Right lobe of liver (tissue), 6 donors: ENCODE data around the gene RASAL2. TPM values are rescaled to one million over a fixed set of nuclear protein-coding genes. Genes with fewer than 3 reads are reported as not detected.

Source experiments
- ATAC-seq, 4 donors: fragments of 200-7000 bp; cut with Tn5 transposase; one replicate each; pipeline ENCODE4 v1.9.1; 2020; ENCODE audit warnings: mild to moderate bottlenecking in 4 of 4, moderate library complexity in 4 of 4
- DNase-seq, 3 donors: peaks; one replicate each; pipeline ENCODE4 v3.0.0-alpha.2; 2020
- H3K27ac ChIP-seq, 3 donors: fragments of 200-600 bp; one replicate each; pipeline ENCODE4 v1.8.0; 2022
- H3K27me3 ChIP-seq, 2 donors: fragments of 200-600 bp; one replicate each; pipeline ENCODE4 v1.8.0; 2022
- H3K36me3 ChIP-seq, 4 donors: fragments of 200-600 bp; sonication (generic) in 1 of 4; one replicate each; pipeline versions ENCODE4 v1.5.1 to v1.8.0; 2017 to 2022; ENCODE audit warnings: control low read depth in 1 of 4
- H3K4me1 ChIP-seq, 4 donors: fragments of 200-600 bp; sonication (generic) in 1 of 4; one replicate each; pipeline versions ENCODE4 v1.5.1 to v1.8.0; 2017 to 2022; ENCODE audit warnings: control low read depth in 1 of 4
- H3K4me3 ChIP-seq, 3 donors: fragments of 200-600 bp; one replicate each; pipeline ENCODE4 v1.8.0; 2022
- H3K9me3 ChIP-seq, 4 donors: fragments of 200-600 bp; sonication (generic) in 1 of 4; one replicate each; pipeline versions ENCODE4 v1.5.1 to v1.8.0; 2017 to 2022; ENCODE audit warnings: control low read depth in 1 of 4
- CTCF ChIP-seq, 4 donors: fragments of 200-600 bp in 3 of 4; fragments of 450-650 bp in 1 of 4; IDR thresholded peaks; one replicate each; pipeline versions ENCODE4 v1.5.1 to v1.8.0; 2016 to 2022; ENCODE audit warnings: antibody characterized with exemption in 4 of 4, mild to moderate bottlenecking in 2 of 4
- POLR2A ChIP-seq: fragments of 450-650 bp; IDR thresholded peaks from one replicate; pipeline ENCODE4 v1.6.1; 2017; ENCODE audit warnings: antibody characterized with exemption, mild to moderate bottlenecking
- WGBS: methylation state at CpG from one replicate; pipeline ENCODE4 v1.1.6; 2018; ENCODE audit warnings: low coverage, low lambda C conversion rate; ENCODE audit not compliant: insufficient coverage; ENCODE audit errors: missing lambda C conversion rate; 5-methylcytosine and 5-hydroxymethylcytosine counted together
- intact Hi-C, 2 donors: fragments of 100-400 bp; cut with DNase I; formaldehyde crosslinking; loops; one replicate each; pipeline versions ENCODE4 v1.11.2 to v1.14.1; 2022
- total RNA-seq, 6 experiments: library from RNA; depleted of rRNA in 2 of 6; stranded (reverse); fragments of >200 nt in 2 of 6; fragmentation: NEBNext Ultra II Directional in 3 of 6; extraction: Animal tissue kit (Norgen Biotek cat#: 25700) in 3 of 6; gene quantifications; one replicate each; pipeline versions ENCODE4 v1.1.0 to v1.2.4, GENCODE V29; 2016 to 2023
- donor health status: DM: no; HTN: yes; CAD: no.
- donor health status: DM: no; HTN: no; CAD: no.
- donor health status: DM: no; HTN: no; CAD: no.
- donor health status: DM: no; HTN: yes; CAD: no.
- donor health status: DM: no; HTN: yes; CAD: no.

The RASAL2 gene
- total RNA-seq, 6 experiments from 2014 or later, result 3.6 to 6.0 (median 5.2) TPM

DNA sequence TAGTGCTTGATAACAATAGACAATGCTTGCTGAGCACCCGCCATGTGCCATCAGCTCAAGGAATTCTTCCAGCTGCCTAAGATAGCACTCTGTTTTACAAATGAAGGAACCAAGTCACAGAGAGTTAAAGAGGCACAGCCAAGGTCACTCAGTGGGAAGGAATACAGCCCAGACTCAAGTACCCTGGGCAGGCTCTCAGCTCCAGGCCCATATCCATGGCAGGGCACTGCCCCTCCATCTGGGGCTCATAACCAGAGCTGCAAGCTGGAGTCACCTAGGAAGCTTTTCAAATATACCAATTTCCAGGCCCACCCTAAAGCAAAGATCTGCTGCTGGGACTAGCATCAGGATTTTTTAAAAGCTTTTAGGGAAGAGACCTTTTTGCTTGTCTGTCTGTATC is 401.3 kb downstream of the RASAL2 start:
- DNase-seq (no peak), ATAC-seq (no peak)
- H3K36me3 ChIP-seq, result no peaks in the 10 kb centered on the region
- H3K4me3 ChIP-seq, result no peak overlapping the region
- no peaks in the 10 kb centered on the region for H3K4me1 ChIP-seq
- no peaks in the 10 kb centered on the region for H3K27me3 ChIP-seq
- TF ChIP-seq POLR2A (no peak), CTCF (IDR thresholded peaks at IDR 0.05) (no peak)
- no peak overlapping the region for H3K27ac ChIP-seq
- no peaks in the 10 kb centered on the region for H3K9me3 ChIP-seq
- intact Hi-C loops, result no loop called here
- 86% methylated on average over 1 of the region's 1 CpG for WGBS

DNA sequence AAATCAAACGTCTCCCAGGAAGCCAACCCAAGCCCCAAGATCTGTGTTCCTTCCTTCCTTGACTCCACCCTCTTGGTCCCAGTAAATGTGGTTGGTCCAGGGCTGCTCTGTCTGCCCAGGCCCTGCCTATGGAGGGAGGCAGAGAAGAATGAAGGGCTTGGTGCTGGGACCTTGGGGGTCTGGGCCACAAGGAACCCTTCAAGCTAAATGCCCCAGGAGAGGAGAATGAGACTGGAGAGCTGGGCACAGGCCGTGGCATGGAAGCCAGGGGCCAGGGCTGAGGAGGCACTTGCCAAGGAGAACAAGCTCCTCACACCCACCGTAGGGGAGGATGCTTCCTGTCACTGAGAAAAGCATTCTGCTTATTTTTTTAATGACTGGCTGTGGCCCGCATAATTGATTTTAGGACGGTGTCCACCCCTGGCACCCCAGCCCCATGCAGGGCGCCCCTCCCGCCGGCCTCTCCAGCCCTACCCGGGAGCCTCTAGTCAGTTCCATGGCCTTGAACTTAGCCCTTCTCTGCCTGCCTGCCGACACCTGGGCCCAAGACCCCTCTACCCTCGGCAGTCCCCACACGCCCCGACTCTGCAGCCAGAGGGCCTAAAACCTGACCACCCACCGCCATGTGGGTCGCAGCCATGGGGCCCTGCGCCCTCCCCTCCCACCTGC is 402.0 kb downstream of the RASAL2 start:
- no peak overlapping the region for H3K4me3 ChIP-seq
- H3K9me3 ChIP-seq, result no peaks in the 10 kb centered on the region
- no peaks in the 10 kb centered on the region for H3K36me3 ChIP-seq
- no peak for DNase-seq
- intact Hi-C loops, result no loop called here
- H3K27ac ChIP-seq, result no peak overlapping the region
- no peaks in the 10 kb centered on the region for H3K27me3 ChIP-seq
- WGBS, result 0% methylated on average over 1 of the region's 16 CpGs
- H3K4me1 ChIP-seq, result no peaks in the 10 kb centered on the region
- no peak for TF ChIP-seq POLR2A
- no peak for ATAC-seq

DNA sequence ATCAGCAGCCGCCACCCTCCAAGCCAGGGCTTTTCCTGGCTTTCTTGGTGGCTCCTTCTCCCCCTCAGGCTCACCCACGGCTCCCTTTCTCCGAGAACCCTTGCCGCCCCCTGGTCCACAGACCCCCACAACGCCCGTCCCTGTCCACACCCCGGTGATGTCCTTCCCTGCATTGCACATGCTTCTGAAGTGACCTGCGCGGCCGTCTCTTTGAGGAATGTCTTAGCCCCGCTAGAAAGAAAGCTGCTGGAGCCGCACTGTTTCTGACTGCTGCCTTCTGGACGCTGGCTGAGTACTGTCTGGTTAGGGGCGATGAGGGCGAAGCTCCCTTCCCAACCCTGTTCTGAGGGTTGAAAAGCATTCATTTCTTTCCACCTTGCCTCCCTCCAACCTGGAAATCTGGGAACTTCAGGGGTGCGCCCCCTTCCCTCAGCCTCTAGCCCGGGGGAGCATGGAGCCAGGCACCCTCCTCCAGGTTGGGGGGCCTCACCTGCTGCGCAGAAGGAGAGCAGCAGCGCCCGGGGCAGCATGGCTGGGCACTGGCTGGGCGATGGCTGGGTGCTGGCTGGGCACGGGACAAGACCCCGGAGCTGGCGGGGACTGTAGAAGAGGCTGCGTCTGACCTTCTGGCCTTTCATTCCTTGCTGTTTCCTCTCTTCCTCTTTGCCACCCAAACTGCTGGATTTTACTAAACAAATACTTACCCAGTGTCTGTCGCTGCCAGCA is 402.7 kb downstream of the RASAL2 start, which contains the start of gene CLEC20A:
TSS of gene CLEC20A (minus strand) at position 555 of the 726 bp plus-strand sequence. CDS start at position 530, 25 bp downstream.
- DNase-seq (no peak), ATAC-seq (no peak)
- Histone ChIP-seq H3K36me3 (no peaks in the 10 kb centered on the region), H3K9me3 (no peaks in the 10 kb centered on the region), H3K27ac (no peak within 1 kb of the TSS), H3K4me1 (no peaks in the 10 kb centered on the region), H3K27me3 (no peaks in the 10 kb centered on the region), H3K4me3 (no peak within 1 kb of the TSS)
- TF ChIP-seq POLR2A (no peak), CTCF (IDR thresholded peaks at IDR 0.05) (no peak)
- intact Hi-C loops, result no loop called here
- WGBS, result 85% methylated on average over 17 of the region's 26 CpGs

- no peak for TF ChIP-seq POLR2A
- TF ChIP-seq CTCF (IDR thresholded peaks at IDR 0.05), result no peak
- no peaks in the 10 kb centered on the region for H3K27me3 ChIP-seq
- H3K27ac ChIP-seq, result no peak overlapping the region
- H3K4me1 ChIP-seq, result no peaks in the 10 kb centered on the region
- H3K4me3 ChIP-seq, result no peak overlapping the region
- no peaks in the 10 kb centered on the region for H3K36me3 ChIP-seq
- H3K9me3 ChIP-seq, result no peaks in the 10 kb centered on the region
- DNase-seq (no peak), ATAC-seq (no peak)
- WGBS, result 70% methylated on average over 3 of the region's 7 CpGs
- intact Hi-C loops, result no loop called here
Measured at GRCh38 chr1:178497903-178498478, 404.1 kb downstream of the RASAL2 start.
